Subcutaneous abdominal adipose tissue (tissue), 5 donors: ENCODE data around the gene MAGI3.
"Not testable (repeated sequence)": the region's sequence is repeated elsewhere in the genome, so short reads cannot be mapped to it uniquely, and the experiment has no call there.

Source experiments
- H3K27ac ChIP-seq: one replicate; pipeline ENCODE4 v1.7.0; 2013; ENCODE audit warnings: low read depth, mild to moderate bottlenecking, inconsistent platforms, low read length, moderate library complexity
- H3K27me3 ChIP-seq, 5 donors: one replicate each; pipeline ENCODE4 v1.7.0; 2013; ENCODE audit warnings: low read length in 5 of 5, inconsistent platforms in 1 of 5; ENCODE audit not compliant: control insufficient read depth in 5 of 5, insufficient read depth in 4 of 5
- H3K36me3 ChIP-seq, 5 donors: one replicate each; pipeline ENCODE4 v1.7.0; 2013; ENCODE audit warnings: low read length in 5 of 5; ENCODE audit not compliant: control insufficient read depth in 5 of 5, insufficient read depth in 5 of 5
- H3K4me1 ChIP-seq, 5 donors: one replicate each; pipeline ENCODE4 v1.7.0; 2013; ENCODE audit warnings: low read length in 5 of 5, mild to moderate bottlenecking in 3 of 5, moderate library complexity in 1 of 5; ENCODE audit not compliant: control insufficient read depth in 5 of 5, insufficient read depth in 5 of 5
- H3K4me3 ChIP-seq, 5 donors: one replicate each; pipeline ENCODE4 v1.7.0; 2013; ENCODE audit warnings: low read length in 5 of 5, low read depth in 1 of 5
- H3K9ac ChIP-seq, 5 donors: one replicate each; pipeline ENCODE4 v1.7.0; 2013; ENCODE audit warnings: low read length in 5 of 5, mild to moderate bottlenecking in 4 of 5, moderate library complexity in 3 of 5
- H3K9me3 ChIP-seq, 5 donors: one replicate each; pipeline ENCODE4 v1.7.0; 2013; ENCODE audit warnings: low read length in 5 of 5; ENCODE audit not compliant: control insufficient read depth in 5 of 5
- donor health status: healthy.
- donor health status: healthy.
- donor health status: healthy.
- donor health status: healthy.
- donor health status: healthy.

Gene MAGI3

DNA sequence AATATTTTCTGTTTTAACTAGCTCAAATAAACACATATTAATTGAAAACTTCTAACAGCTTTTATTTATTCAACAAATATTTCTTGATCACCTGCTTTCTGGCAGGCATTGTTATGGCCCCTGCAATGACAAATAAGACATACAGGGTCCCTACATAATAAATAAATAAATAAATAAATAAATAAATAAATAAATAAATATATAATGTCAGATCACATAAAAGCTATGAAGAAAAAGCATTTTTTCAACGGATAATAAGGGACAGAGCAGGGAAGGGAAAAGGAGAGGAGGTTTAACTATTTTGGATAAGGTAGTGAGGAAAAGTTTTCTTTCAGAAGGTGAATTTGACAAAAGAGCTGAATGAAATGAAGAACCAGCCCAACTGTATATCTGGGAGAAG, 115.0 kb downstream of the MAGI3 start:
- H3K4me1 ChIP-seq: no peaks in the 10 kb centered on the region
- no peaks in the 10 kb centered on the region for H3K36me3 ChIP-seq
- peaks cover 0 to 1% (median 0%) of the 10 kb centered on the region in 5 donors for H3K9me3 ChIP-seq
- H3K27me3 ChIP-seq: no peaks in the 10 kb centered on the region
- H3K4me3 ChIP-seq: no peak overlapping the region
- no peak overlapping the region for H3K9ac ChIP-seq
- H3K27ac ChIP-seq: no peak overlapping the region

DNA sequence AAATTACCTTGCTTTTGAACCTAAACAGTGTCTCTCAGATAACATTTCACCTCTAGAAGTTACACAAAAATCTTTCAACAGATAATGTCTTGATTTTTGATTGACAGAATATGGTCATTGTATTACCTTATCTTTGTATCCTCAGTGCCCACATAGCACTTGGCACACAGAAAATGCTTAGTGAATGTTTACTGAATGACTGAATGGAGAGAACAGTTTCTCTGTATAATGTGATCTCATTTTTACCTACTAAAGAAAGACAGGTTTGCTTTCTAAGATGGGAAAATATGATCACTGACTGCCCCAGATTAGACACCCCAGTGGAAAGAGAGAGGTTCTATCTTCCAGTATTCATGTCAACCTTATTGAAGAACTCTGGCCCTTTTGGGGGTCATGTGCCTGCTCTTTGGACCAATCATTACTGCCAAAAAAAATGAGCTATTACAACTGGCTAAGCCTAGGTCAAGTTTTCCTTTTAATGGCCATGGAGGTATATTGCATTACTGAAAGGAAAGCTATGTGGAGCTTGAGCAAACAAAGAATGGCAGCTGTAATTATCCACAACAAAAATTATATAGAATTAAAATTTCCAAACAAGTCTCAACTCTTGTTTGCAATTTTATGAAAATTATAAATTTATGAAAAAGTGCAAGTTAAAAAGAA, 117.4 kb downstream of the MAGI3 start:
- Histone ChIP-seq H3K27me3 (no peaks in the 10 kb centered on the region), H3K9me3 (peaks cover 0 to 14% (median 8%) of the 10 kb centered on the region in 5 donors), H3K9ac (no peak overlapping the region), H3K27ac (no peak overlapping the region), H3K36me3 (no peaks in the 10 kb centered on the region), H3K4me3 (no peak overlapping the region), H3K4me1 (no peaks in the 10 kb centered on the region)

DNA sequence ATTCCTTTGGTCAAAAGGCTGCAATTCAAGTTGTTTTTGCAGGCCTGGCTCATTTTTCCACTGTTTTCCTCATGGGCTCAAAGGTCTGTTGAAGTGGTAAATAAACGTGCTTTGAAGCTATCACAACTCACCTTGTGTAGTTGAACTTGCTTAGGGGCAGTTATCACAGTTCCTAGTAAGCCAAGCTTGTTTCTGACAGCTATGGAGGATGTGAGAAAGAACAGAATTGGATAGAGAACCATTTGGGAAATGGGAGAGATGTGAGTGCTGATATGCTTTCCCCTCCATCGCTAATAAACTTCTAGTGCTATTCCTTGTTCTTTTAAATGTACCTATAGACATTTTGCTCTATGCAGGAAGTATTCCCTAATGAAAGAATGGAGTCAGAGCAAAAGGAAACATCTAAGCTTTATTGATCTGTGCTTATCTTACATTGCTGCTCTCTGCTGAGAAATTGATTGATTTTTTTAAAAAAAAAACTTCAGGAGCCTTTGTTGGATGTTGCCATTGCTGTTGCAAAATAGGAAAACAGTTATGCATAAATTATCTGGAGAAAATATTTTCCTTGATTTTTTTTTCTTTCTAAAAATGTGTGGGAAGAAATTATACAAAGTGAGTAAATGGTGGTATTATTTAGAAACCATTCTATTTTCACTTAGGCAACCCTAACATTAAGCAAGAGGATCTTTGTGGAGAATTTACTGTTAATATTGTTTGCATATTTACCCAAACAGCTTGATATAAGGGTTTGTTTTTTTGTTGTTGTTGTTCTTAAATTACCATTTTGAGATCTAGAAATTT, 118.2 kb downstream of the MAGI3 start:
- H3K9me3 ChIP-seq: peaks cover 0 to 14% (median 8%) of the 10 kb centered on the region in 5 donors
- H3K9ac ChIP-seq: no peak overlapping the region
- H3K4me1 ChIP-seq: no peaks in the 10 kb centered on the region
- H3K27me3 ChIP-seq: no peaks in the 10 kb centered on the region
- H3K36me3 ChIP-seq: no peaks in the 10 kb centered on the region
- no peak overlapping the region for H3K4me3 ChIP-seq
- H3K27ac ChIP-seq: no peak overlapping the region

DNA sequence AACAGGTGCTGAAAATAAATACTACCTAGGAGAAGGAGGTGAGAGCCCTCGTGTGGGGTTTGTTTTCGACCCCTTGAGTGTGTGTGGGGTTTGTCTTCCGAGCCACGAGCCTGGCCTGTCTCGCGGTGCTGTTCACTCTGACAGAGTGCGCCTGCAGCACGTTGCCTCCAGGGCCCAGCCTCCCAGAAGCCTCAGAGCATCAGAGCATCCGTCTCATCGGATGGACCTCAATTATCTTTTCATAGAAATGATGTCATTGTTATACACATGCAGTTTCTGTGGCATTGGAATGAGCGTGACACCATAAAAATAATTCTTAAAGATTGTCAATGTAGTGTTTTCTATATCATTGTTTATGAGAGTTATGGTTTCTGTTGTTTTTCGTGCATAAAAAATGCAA, 119.5 kb downstream of the MAGI3 start:
- not testable (repeated sequence) for H3K27me3 ChIP-seq, H3K36me3 ChIP-seq, H3K27ac ChIP-seq, H3K4me1 ChIP-seq, H3K9ac ChIP-seq, H3K4me3 ChIP-seq
- peaks cover 0 to 14% (median 8%) of the 10 kb centered on the region in 5 donors for H3K9me3 ChIP-seq

DNA sequence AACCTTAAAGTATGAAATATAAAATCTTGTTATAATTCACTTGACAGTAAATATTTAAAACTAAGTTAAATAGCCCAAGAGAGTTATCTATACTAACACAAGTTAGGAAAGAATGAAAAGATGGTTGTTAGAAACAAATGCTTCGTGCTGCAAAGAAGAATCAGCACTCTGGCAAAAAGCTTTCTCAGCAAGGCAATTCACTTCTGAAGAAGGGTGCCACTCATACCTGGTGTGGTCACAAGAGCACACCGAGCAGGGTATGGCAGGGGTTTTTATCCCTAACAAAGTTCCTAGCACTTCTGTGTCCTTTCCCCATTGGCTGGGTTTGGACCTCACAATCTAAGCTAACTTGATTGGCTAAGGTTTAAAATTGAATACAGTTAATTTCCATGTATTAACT, 121.0 kb downstream of the MAGI3 start:
- no peak overlapping the region for H3K27ac ChIP-seq
- no peaks in the 10 kb centered on the region for H3K36me3 ChIP-seq
- no peak overlapping the region for H3K9ac ChIP-seq
- peaks cover 0 to 14% (median 8%) of the 10 kb centered on the region in 5 donors for H3K9me3 ChIP-seq
- peak overlapping the region in 1 of 5 donors; percentile 28 for H3K4me3 ChIP-seq
- no peaks in the 10 kb centered on the region for H3K4me1 ChIP-seq
- no peaks in the 10 kb centered on the region for H3K27me3 ChIP-seq

DNA sequence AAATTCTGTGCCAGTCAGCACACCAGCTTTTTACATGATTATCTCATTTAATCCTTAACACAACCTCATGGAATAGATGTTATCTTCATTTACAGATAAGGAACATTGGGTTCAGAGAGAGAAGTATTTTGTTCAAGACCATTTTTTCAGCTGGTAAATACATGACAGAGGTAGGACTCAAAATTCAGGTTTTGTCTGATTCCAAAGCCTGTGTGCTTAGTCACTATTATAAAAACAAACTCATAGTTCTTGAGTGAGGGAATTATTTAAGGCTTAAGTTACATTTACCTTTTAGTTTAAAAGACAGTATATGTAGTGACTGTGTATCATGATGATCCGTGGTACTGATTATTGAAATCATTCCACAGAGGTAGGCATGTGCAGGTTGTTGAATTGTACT, 125.2 kb downstream of the MAGI3 start:
- peaks cover 0 to 6% (median 0%) of the 10 kb centered on the region in 5 donors for H3K4me1 ChIP-seq
- H3K4me3 ChIP-seq: no peak overlapping the region

DNA sequence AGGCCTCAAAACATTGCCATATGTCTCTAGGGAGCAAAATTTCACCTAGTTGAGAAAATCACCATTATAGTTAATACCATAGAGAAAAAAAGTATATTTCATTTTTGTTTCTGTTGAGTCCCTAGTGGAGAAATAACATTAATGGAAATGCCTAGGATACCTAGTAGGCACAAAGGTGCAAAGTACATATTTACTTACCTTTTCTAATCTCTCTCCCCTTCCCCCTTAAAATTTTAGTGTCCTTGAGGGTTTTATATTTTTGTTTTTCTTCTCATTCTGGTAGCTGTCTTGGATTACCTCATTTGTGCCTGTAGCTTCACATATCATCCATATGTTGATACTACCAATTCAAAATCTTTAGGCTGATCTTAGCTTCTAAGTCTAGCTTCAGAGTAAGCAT, 127.0 kb downstream of the MAGI3 start:
- H3K27ac ChIP-seq: no peak overlapping the region
- H3K36me3 ChIP-seq: no peaks in the 10 kb centered on the region
- H3K4me3 ChIP-seq: no peak overlapping the region
- H3K9ac ChIP-seq: no peak overlapping the region
- no peaks in the 10 kb centered on the region for H3K9me3 ChIP-seq
- H3K27me3 ChIP-seq: no peaks in the 10 kb centered on the region
- peaks cover 0 to 6% (median 0%) of the 10 kb centered on the region in 5 donors for H3K4me1 ChIP-seq

More for the DNA sequence above, 125.2 kb downstream of the MAGI3 start:
- peaks cover 0 to 12% (median 8%) of the 10 kb centered on the region in 5 donors for H3K9me3 ChIP-seq
- H3K27me3 ChIP-seq: no peaks in the 10 kb centered on the region
- no peaks in the 10 kb centered on the region for H3K36me3 ChIP-seq
- H3K27ac ChIP-seq: no peak overlapping the region
- no peak overlapping the region for H3K9ac ChIP-seq

DNA sequence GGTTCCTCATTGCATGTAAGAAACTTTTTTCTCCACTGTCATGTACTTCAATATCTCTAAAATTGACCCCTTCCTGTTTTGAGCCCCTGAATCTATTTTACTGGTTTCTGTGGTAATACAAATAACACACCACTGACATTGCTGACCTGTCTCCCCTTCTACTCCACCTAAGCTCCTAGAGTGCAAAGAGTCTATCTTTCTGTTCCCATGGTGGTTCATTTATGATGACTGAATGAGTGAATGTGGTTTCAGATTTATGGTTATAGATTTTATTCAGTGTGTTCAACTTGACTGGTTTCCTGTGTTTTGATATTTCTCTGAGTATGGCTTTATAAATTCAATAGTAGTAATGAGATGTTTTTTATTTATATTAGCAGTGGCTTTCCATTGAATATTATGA, 127.7 kb downstream of the MAGI3 start:
- H3K4me3 ChIP-seq: no peak overlapping the region
- H3K4me1 ChIP-seq: peaks cover 0 to 6% (median 0%) of the 10 kb centered on the region in 5 donors
- no peaks in the 10 kb centered on the region for H3K9me3 ChIP-seq
- no peak overlapping the region for H3K9ac ChIP-seq
- H3K27me3 ChIP-seq: no peaks in the 10 kb centered on the region
- no peaks in the 10 kb centered on the region for H3K36me3 ChIP-seq
- no peak overlapping the region for H3K27ac ChIP-seq

DNA sequence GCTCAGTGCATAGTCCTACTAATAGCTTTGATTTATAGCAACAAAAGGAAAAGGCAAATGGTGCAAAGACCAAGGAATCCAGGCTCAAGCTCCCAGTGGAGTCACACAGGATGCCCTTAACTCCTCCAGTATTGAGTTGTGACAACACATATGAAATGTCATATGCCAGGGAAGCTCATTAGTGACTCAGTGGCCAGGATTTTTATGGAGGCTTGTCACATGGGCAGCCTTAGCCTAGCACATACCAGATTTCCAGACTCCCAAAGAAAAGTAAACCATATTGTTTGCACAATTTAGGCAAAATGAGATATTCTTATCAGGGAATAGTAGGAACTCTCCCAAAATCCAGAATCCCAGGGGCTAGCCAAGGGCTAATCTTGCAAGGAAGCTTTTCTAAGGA, 129.2 kb downstream of the MAGI3 start:
- Histone ChIP-seq H3K36me3 (no peaks in the 10 kb centered on the region), H3K27ac (no peak overlapping the region), H3K9me3 (no peaks in the 10 kb centered on the region), H3K4me1 (peaks cover 0 to 6% (median 0%) of the 10 kb centered on the region in 5 donors), H3K9ac (no peak overlapping the region), H3K4me3 (no peak overlapping the region), H3K27me3 (no peaks in the 10 kb centered on the region)

DNA sequence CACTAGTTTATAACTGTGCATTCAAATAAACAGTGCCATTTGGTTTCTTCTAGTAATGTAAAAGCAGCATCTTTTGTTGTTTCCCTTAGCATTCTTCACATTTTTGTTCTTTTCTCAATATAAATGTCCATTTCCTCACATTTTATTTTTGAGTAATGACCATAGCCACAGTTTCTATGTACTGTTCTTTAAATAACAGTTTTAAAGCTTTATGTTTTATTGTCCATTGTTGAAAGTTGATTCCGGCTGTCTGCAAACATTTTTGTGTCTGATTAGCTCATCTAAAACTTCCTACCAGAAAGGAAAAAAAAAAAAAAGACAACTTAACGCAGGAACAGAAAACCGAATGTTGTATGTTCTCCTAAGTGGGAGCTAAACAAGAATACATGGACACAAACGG, 139.7 kb downstream of the MAGI3 start:
- H3K36me3 ChIP-seq: no peaks in the 10 kb centered on the region
- peaks cover 0 to 4% (median 0%) of the 10 kb centered on the region in 5 donors for H3K4me1 ChIP-seq
- no peak overlapping the region for H3K4me3 ChIP-seq
- H3K27ac ChIP-seq: no peak overlapping the region
- peaks cover 0 to 9% (median 3%) of the 10 kb centered on the region in 5 donors for H3K9me3 ChIP-seq
- H3K9ac ChIP-seq: no peak overlapping the region
- H3K27me3 ChIP-seq: no peaks in the 10 kb centered on the region
